Pulmonary artery endothelial cell (primary cell): Measurements from ENCODE around the gene DR1. TPM values are rescaled to one million over a fixed set of nuclear protein-coding genes. Genes with fewer than 3 reads are reported as not detected.
A peak's percentile ranks its signal among the peaks of the same experiment; 100 is the strongest.

ENCODE experiments used
- DNase-seq: peaks from one replicate; pipeline ENCODE4 v3.0.0-alpha.2; 2011; ENCODE audit warnings: low read depth, low spot score
- total RNA-seq: library from RNA; depleted of rRNA; stranded (reverse); fragments of >200 nt; gene quantifications from 2 replicates; pipeline ENCODE4 v1.2.3, GENCODE V29; 2014

Gene DR1
- 38.9 and 56.3 TPM in 2 replicates for total RNA-seq

- DNase-seq, result peak; percentile 72
Measured at GRCh38 chr1:93345633-93346420, at the start of gene DR1. DR1 (plus strand) TSS chr1:93345907; CDS start chr1:93346646, 739 bp downstream.

DNA sequence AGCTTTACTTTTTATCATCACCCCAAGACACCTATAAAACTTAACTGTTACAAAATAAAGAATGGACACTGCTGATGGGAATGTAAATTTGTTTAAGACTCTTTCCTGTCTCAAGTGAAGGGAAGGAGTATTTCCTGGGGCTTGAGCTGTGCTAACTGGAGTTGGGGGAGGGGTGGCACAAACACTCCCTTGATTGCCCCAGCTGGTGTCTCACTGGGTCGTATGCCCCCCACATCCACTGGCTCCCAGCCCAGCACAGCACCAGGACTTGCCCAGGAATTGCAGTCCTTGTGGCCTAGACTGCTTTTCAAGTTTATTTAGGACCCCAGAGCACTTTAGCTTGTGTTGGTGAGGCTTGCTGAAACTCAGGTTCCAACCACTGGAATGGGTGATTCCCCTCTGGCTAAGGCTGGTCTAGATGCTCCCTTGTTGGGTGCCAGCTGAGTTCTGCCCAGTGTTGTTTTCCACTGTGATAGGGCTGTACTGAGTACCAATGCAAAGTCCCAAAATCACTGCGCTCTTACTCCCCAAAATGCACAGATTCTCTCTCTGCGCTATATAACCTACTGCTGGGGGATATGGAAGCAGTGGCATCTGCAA lies 49.1 kb upstream of the DR1 start:
- DNase-seq, result no peak

- DNase-seq, result no peak
Measured at GRCh38 chr1:93301131-93301530, 44.6 kb upstream of the DR1 start.

DNA sequence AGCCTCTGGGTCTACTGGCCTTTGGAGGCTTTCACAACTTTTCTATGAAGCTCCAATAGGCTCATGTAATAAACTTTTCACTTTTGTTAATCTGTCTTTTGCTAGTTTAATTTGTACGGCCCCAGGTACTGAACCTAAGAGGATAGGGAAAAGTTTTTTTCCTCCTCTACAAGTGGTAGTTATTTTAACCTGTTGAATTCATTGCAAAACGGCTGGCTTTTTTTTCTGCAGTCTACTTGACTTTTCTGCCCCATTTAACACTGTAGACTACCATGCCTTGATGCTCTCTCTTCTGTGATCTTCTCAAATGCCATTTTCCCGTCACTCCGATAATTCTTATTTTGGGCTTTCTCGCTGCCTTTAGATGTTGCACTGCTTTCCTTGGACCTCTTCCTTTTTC lies 43.6 kb upstream of the DR1 start:
- no peak for DNase-seq

DNA sequence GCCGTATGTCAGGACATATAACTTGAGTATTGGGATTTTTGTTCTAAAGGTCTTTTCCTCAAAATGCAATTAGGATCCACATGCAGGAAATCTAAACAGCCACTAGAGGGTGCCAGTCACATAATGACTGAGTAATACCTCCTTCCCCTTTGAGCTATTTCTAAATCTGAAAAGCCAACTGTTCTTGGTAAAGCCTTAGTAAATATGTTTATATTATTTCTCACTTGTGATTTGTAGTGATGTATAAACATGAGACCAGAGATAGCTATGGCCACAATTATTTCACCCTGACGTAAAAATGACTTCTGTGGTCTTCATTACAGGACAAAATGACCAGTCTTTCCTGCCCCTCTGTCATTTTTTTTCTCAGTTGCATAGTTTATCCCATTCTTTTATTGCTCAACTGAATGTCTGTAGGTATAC lies 41.0 kb upstream of the DR1 start:
- DNase-seq, result peak; percentile 27

- DNase-seq, result no peak
Measured at GRCh38 chr1:93306920-93307319, 38.8 kb upstream of the DR1 start.

GRCh38 chr1:93313026-93313425 lies 32.7 kb upstream of the DR1 start:
- no peak for DNase-seq

GRCh38 chr1:93317207-93317606 lies 28.5 kb upstream of the DR1 start:
- DNase-seq, result no peak

GRCh38 chr1:93317943-93318342 lies 27.8 kb upstream of the DR1 start:
- no peak for DNase-seq

DNA sequence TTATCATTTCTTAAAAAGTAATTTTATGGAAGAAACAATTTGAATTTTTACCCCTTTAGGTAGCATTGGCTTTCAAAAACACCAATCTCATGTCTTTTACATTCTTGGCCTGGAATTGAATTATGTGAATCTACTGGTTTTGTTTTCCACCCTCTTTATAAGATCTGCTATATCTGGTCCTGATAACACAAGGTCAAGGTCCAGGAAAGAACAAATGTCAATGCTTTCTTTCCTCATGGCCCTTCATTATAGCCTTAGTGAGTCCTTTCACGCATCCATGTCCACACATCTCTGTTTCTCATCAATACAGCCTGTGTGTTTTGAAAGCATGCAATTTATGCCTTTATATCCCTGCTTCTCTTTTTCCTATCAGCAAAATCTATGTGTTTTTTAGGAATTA lies 24.0 kb upstream of the DR1 start:
- no peak for DNase-seq

DNA sequence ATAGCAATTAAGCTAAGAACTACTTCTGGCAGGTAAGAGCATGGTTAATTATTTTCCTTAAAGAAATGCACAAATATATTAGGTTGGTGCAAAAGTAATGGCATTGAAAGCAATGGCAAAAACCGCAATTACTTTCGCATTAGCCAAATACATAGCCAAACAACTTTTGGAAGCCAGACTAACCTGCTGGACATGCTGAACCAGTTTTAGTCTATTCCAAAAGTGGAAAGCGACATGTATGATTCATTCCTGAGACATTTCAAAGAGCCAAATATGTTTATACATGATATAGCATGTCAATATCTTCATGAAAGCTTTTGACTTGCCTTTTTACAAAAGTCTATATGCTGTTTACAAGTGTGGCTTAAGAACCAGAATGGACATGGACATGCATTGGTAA lies 23.4 kb upstream of the DR1 start:
- DNase-seq, result no peak

- no peak for DNase-seq
Measured at GRCh38 chr1:93323185-93323820, 22.4 kb upstream of the DR1 start.

DNA sequence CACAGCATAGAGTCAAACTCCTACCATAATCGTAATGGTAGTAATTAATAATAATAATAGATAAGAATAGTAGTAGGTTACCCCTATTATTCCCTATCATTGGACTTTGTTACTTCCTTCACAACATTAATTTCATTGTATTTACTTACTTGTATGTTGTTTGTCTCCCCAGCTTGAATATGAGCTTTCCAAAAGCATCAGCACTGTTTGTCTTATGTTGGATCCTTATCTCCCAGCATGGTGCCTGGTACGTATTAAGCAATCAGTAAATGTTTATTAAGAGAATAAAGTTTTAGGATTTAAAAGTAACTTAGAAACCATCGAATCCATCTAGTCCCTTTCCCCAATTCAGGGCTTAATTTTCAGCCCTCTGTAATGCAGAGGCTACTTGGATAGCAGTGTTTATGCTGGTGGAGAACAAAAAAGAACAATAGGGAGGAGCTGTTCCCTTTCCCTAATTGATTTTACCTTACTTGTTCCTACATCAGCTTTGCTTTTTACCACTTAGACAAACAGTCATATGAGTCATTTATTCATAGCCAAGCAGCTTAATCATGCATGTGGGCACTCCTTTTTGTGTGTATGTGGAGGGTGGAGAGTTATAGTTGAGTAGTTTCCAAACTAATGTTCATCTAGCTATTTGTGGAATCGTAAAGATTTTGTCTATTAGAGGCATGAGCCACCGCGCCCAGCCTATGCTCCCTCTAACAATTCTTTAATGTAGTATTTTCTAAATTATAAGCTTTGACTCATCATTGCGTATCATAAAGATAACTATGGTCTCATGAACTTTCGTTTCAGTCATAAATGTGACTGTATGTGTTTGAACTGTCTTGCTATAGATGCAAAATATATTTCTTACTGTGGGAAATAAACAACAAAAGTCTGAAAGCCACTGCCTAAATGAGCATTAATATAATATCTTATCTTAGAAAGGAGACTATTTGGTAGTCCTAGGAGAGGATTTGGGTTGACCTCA lies 20.9 kb upstream of the DR1 start:
- DNase-seq, result no peak

GRCh38 chr1:93328809-93329760 lies 16.6 kb upstream of the DR1 start:
- DNase-seq, result no peak

DNA sequence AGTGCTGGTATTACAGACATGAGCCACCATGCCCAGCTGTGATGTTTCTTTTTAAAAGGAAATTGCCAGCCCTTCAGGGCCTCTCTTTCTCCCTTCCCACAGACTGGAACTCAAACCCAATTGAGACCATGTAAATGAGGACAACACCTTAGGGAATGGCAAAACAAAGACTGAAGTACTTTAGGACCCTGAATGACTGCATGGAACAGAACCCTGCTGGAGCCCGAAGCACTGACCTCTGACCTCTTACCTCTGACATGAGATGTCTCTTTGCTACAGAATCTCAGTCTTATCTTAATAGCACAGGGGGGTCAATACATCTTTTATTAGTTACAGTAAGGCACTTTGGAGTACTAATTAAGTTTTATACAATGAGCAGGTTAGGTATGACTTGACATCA lies 15.5 kb upstream of the DR1 start:
- DNase-seq, result no peak

DNA sequence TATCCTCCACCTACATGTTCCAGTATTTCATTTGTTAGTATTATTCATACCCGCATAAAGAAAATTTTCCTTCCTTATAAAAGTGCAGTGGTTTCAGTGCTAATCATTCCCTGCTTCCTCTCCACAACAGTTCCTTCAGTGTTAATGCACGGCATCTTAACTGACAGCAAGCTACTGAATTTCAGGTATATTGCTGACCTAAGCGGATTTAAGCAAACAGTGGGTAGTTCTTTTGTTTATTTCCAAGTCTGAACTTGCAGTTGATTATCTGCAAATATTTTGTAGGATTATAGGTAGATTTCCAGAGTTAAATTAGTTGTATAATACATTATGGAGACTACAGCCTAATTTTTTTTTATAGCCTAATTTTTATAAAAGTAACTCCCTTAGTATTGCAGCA lies 15.1 kb upstream of the DR1 start:
- no peak for DNase-seq

- no peak for DNase-seq
Measured at GRCh38 chr1:93331412-93331811, 14.3 kb upstream of the DR1 start.

GRCh38 chr1:93332368-93332767 lies 13.3 kb upstream of the DR1 start:
- no peak for DNase-seq

- DNase-seq, result peak; percentile 57
Measured at GRCh38 chr1:93338387-93339146, 7.1 kb upstream of the DR1 start.
